GM18519 (cell line): Measurements from ENCODE around the gene C4orf54.

ENCODE experiments used
- ATAC-seq: cut with Tn5 transposase; IDR thresholded peaks from one replicate; pipeline ENCODE4 v1.9.1; 2021; ENCODE audit warnings: mild to moderate bottlenecking, moderate library complexity; ENCODE audit not compliant: unreplicated experiment, low FRiP score

Gene C4orf54

DNA sequence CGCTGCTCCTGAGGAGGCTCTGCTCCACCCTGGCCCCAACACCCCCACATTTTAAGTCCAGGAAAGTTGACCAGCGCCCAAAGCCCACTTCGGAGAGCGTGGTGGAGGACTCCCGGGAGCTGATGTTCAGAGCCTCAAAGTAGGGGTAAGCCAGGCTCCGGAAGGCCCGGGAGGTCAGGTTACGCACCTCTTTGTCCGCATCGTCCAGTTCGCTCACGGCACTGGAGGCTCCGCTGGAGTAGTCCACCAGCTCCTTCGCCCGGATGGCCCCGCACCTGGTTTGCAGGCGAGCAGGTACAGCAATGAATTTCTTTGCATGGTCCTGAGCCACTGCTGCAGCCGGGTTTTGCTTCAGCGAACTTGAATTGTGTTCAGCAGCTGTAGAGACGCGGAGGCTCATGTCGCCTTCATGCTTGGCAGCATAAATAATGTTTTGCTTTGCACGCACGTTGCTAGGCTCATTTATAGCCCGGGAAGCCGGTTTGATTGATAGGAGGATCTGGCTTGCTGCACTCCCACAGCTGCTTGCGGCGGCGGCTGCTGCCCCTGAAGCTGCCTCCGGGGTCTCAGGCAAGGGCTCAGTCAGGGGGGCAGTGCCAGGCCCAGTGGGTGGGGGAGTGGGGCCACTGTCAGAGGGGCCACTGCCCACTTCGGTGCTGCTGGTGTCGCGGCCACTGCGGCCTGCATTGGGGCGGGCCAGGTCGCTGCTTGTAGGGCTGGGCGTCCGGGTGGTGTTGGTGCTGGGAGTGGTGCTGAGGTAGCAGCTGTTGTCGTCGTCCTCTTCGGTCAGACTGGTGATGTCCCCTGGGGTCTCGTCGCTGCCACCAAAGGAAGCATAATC, 4.8 kb downstream of the C4orf54 start:
- no peak for ATAC-seq

DNA sequence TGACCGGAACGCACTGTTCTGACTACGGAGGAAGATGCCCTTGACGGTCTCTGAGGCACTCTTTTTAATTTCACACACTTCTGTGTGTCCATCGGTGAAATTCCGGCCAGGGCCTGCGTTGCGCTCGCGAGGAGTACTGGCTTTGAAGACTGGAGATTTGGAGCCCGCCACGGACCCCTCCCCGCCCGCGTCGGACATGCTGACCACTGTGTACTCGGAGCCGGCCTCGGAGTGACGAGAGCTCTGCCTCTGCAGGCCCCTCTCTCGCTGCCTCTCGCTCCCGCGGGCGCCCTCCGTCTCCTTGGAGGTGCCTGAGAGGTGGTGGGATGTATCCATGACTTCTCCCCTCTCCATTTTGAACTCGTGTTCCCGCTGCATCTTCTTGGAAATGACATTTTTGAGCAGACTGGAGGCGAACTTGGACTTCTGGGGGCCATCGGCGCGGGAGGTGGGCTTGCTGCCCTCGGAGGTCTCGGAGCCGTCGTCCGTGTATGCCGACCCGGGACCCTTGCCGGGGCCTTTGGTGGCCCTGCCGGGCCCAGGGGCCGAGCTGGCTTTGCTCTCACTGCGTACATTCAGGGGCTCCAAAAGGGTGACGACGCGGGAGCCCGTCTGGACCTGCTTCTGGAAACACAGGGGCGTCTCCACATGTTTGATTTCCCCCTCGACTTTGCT, 5.7 kb downstream of the C4orf54 start:
- ATAC-seq, result no peak

DNA sequence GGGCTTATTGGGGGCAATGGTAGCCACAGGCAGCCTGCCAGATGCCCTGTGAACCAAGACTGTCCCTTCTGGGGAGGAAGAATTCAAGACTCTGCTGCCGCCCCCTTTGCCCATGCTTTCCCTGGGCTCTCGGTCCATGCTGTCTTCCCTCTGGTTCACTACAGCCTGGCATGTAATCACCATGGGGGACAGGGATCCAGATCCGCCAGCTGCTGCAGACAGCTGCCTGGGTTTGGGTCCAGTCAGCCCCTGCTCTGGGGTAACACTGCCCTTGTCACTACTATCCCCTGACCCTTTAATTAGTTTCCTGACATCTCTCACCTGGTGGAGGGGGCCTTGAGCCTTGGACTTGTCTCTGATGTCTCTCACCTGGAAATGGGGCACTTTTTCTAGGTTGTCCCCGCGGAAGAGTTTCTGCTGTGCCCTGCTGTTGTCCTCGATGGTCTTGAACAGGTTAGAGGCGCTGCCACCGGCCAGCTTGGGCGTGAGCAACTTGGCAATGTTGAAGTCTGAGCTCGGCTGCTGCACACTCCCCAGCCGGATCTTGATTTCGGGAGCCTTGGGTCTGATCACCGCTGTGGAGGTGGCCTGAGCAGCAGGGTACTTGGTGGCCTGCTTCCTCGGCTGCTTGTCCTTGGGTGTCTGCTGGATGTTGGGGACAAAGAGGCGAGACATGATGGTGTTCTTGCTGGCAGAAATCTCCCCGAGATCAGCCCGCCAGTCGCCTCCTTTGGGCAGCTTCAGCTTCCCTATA, 6.4 kb downstream of the C4orf54 start:
- ATAC-seq, result no peak

DNA sequence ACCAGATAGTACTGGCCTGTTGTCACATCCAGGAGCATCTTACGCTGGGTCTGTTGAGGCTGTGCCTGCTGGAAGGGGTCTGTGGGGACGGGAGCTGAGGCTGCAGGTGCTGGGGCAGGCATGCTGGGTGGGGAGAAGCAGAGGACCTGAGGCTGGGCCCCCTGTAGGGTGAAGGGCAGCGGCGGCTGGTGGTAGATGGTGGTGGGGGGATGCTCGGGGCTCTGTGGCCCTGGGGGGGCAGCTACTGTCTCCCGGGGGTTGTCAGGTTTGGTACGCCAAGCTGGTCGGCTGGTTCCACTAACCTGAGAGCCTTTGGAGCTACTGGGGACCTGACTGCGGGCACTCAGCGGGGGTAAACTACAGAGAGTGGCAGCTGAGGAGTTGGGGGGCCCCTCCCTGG, 7.8 kb downstream of the C4orf54 start:
- no peak for ATAC-seq

DNA sequence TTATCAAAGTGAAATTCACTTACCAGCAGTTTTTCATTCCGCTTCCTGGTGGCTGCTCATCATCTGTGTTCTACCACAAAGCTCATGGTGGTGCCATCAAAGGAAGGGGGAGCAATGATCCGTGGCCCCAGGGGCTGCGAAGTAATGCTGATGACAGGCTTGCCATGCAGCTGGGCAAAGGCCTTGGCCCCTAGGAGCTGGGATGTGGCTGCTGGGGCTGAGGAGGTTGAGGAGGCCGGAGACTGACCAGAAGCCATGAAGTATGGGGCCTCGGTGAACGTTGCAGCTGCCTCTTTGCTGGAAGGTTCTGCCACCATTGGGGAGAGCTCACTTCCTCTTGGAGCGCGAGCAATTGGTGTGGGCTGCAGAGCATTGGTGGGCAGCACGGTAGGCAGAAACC, 8.4 kb downstream of the C4orf54 start:
- ATAC-seq, result no peak

DNA sequence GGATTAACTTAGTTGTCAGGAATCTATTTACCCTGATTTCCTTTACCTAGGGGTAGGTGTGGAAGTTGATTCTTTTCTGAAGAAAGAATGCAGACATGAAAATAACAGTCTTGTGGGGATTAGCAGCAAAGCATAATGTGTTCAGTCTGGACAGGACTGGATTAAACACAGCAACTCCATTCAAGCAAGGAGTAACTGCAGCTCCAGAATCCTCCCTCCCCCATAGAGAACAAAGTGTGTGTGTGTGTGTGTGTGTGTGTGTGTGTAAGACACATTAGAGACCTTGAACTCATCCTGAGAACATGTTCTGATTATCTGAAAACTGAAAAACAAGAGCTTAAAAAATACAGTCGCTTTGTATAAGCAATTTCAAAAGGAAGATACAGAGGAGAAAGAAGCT, 9.3 kb downstream of the C4orf54 start:
- no peak for ATAC-seq

DNA sequence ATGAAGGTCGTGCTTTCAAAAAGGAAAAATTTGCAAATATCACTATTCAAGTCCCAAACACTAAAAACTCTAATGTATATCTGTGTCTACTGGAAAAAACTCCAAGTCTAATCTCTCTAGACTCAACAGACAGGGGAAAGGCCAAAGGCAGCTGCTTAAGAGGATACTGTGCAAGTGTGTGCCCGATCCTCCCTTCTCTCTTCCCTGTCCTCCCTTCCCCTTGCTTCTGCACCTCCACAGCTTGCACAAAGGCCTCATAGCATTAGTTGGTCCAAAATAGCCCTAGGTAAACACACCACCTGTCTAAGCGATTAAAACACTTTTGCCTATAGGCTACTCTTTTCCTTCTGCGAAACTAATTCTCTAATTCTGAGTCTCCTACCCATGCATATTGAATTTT, 10.6 kb downstream of the C4orf54 start:
- ATAC-seq, result no peak

DNA sequence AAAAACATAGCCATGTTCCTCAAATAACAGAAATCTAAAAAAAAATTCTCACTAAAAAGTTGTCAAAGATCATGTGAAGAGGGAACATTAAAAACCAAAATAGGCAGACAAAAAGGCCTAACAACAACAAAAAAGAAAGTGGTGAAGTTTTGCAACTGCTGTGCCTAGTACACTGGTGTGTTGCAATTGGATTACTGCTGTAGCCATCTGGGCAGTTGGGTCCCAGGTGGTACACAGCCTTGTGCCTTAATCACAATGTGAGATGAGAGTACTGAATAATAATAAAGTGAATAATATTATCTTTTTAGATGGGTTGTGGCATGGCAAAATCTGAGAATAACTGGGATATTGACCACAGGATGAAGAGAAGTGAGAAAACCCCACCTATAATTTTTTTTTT, 12.0 kb downstream of the C4orf54 start:
- ATAC-seq, result no peak

DNA sequence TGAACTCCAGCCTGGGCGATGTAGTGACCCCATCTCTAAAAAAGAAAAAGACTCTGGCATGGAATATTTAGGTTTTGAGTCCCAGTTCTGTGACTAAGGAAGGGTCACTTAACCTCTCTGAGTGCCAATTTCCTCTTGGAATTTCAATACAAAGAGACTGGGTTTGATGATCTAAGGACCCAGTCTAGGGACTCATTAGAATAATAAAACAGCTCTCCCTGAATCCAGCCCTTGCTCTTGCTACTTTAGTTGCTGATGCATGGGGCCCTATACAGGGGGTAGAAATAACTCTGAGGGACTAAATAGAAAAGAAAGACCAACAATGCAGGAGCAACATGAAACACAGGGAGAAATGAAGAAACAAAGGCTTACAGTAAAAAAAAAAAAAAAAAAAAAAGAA, 12.6 kb downstream of the C4orf54 start:
- no peak for ATAC-seq

DNA sequence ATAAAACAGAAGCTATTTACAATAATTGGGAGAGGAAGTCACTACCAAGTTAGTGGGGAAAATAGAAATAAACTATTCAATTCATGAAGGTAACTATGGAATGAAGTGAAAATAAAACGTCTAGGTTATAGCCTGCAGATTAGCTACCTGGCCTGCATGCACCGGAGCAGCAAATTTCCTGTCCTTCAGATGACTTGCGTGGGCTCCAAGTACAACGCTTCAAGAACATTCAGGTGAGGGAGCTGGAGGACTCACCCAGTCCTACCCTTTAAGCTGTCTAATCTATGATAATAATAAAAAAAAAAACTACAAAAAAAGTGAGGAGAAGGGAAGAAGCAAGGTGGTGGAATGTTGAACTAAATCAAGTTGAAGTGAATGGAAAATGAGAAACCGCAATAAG, 13.2 kb downstream of the C4orf54 start:
- no peak for ATAC-seq

DNA sequence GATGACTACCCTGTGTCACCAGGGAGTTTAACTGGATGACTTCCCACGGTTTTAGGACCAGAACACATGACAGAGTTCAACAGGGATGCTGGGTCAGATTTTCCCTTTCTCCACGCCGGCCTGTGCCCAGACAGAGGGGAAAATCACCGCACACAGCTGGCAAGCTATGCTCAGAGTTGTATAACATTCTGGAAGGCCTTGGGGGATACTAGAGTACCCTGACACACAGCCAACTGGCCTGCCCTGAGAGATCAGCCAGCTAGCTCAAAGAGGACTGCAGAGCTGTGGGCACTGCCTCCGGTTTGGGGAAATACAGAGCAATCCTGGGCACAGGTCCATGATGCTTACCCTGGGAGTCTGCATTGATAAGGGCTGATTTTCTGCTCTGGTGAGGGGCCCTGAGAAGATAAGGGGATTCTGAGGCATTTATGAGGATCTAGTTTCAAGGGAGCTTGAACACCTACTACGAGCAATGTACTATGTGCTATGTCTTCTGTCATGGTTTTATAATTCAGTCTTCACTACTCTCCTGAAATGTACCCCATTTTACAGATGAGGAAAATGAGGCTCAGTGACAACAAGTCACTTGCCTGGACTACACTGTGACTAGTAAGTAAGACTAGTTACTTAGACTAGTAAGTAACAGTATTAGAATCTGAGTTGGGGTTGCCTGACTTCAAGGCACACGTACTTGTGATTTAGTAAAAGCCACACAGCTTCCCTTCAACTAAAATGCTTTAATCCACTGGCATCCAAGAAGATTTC, 14.7 kb downstream of the C4orf54 start:
- no peak for ATAC-seq

DNA sequence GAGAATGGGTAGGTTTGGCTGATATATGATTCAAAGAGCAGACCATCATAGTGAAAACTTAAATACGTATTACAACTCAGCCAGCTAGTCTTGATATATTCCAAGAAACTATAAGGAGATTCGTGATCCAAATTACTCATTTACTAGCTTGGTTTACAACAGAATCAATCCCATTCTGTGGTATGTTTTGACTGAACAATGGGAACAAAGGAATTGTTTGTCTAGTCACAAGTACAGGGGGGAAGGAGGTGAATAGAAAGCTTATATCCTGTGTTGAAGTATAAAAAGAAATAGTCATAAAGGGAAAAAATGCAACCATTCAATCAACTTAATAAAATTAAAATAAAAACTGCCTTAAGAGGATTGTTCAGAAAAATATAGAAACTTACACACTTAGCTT, 17.0 kb downstream of the C4orf54 start:
- no peak for ATAC-seq

DNA sequence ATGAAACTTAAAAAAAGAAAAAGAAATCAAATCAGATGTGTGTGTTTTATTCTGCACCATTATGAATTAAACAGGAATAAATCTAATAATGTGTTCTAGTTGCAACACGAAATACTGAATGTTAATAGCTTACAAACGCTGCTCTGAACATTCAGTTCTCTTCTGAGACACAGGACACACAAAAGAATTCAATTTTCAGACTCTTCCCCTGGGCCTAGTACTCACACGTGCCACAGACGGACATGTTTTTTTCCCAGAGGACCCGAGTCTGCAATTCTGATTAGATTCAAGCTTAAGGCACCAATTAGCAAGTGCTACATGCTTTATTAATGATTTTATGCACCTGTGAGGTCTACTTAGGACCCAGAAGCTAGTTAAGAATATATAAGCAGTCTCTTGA, 20.5 kb downstream of the C4orf54 start:
- no peak for ATAC-seq

DNA sequence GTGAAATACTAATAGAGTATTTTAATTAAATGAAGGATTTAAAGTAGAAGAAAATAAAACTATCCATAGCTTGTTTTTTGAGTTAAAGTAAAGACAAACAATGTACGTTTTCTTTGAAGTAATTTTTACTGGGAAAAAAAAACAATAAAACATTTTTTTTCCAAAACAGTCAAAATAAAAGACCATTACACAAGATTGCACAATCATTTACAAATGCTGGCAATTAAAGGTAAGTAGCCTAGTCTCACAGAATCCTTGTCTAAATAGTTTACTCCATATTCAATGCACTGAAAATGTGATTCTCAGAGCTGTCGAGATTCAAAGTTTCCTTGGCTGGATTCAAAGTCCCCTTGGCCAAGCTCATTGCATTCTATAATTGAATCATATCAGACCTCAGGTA, 21.2 kb downstream of the C4orf54 start:
- ATAC-seq, result no peak

DNA sequence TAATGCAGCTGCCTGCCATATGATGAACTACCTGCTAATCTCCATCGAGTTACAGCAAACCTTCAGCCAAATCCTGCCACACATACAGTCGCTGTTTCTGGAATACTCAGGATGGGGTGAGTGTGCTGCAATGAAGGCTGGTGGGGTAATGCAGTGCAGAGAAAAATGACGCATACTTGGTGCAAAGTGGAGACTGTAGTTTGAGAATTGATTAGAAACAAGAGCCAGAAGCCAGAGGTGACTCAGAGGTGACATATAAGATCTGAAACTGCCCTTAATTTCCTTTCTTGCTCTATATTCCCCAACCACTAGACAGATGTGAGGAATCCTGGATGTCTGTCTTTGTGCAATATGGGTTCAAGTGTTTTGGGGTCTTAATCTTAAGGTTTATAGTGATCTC, 22.0 kb downstream of the C4orf54 start:
- no peak for ATAC-seq

DNA sequence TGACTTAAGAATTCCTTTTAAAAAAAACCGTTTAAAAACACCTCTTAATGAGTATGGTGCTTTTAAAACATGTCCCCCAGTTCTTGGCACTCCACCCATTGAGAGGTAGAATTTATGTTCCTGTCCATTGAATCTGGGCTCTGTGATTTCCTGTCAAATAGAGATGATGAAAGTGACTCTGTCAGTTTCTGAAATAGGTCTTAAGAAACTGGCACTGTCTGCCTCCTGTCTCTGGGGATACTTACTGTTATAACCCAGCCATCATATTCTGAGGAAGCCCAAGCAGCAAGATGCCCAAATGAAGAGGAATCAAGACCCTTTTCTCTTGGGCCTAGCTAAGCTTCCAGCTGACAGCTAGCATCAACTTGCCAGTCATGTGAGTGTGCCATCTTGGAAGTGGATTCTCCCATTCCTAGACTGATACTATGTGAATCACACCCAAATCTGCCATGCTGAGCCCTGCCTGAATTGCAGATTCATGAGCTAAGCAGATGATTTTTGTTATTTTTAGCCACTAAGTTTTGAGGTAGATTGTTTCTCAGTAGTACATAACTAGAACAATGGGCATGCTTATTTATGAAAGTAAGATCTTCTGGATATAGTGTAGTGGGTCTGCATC, 22.8 kb downstream of the C4orf54 start:
- no peak for ATAC-seq

DNA sequence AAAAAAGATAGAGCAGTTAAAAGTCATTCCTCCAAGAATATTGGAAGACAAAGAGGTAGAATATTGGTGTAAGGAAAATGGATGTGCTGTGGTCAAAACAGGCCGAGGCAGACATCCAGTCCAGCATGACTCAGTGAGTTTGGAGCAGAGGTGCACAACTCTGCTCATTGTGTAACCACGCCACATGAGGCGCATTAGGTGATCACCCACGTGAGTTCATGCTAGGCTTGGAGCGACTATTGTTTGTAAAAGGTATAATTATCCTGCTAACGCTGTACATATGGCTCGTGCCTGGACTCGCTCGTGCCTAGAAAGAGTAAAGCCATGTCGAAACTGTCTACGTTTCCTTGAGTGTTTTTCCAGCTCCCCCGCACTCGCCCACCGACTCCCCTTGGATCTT, 23.9 kb downstream of the C4orf54 start:
- ATAC-seq, result no peak

DNA sequence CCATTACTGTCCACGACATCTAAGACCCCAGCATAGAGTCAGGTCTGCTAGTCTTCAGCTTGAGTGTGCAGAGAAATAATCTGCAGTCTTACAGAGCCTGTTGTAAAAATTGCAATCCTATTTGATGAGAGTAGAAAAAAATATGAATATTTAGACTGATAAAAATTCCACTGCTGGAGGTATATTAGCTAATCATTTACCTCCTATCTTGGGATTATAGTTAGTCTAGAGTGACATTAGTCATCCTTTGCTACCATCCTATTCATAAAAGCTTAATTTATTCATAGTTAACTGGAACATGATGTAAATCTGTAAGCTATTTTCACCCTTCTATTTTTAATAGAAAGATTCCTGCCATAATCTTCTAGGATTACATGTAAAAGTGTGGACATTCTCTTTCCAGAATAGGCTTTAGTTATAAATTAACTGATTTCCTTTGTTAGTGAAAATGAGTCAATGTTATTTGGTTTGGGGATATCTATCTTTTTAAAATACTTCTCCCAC, 26.7 kb downstream of the C4orf54 start:
- ATAC-seq, result no peak

DNA sequence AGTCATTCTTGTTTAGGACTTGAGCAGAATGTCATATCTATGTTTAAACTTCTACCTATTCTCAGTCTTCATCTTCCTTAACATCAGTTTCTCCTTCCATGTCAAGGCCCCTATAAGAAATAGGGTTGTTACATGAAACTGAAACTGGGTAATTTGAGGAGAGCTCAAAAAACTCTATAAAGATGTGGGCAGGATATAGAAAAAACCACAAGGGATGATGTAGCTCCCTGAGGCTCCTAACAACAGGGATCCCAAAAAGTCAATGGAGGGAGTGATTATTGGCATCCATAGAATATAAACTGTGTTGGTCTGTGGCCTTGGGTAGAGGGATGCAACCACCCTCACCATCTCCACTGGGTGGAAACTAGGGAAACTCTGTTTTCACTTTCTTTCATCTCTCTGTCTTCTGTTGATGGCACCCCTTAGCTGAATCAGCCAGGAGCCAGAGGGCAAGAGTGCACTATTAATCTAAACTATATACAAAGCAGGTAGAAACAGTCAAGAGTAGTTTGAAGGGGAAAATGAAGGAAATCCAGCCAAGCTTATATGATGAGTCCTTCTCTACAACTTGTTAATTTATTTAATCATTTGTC, 27.6 kb downstream of the C4orf54 start:
- ATAC-seq, result no peak

DNA sequence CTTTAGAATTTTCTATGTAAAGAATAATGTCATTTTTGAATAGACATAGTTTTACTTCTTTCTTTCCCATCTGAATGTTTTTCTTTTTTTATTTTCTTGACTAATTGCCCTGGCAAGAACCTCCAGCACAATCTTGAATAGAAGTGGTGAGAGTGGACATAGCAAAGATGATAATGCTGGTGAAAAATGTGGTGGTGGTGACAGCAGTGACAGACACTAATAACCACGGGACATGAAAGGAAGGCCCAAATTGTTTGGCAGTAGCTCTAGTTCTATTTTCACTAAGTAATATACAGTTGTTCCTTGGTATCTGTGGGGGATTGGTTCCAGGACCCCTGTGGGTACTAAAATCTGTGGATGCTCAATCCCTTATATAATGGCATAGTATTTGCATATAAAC, 29.6 kb downstream of the C4orf54 start:
- no peak for ATAC-seq
